GM18498 (cell line): ENCODE data around the gene S100A12.
"Not testable (repeated sequence)": the region's sequence is repeated elsewhere in the genome, so short reads cannot be mapped to it uniquely, and the experiment has no call there.

Experiments used
- ATAC-seq: cut with Tn5 transposase; IDR thresholded peaks from one replicate; pipeline ENCODE4 v1.9.1; 2021; ENCODE audit warnings: mild to moderate bottlenecking, moderate library complexity; ENCODE audit not compliant: unreplicated experiment

S100A12 gene

GRCh38 chr1:153375511-153375910 is at the start of gene S100A12:
S100A12 (minus strand) TSS chr1:153375621; CDS start chr1:153374592, 1,029 bp downstream.
- ATAC-seq, result no peak

GRCh38 chr1:153422450-153423068 is 47.1 kb upstream of the S100A12 start:
- no peak for ATAC-seq

- ATAC-seq, result no peak
Measured at GRCh38 chr1:153420306-153420705, 44.9 kb upstream of the S100A12 start.

GRCh38 chr1:153419436-153419793 is 44.0 kb upstream of the S100A12 start:
- not testable (repeated sequence) for ATAC-seq

- ATAC-seq, result not testable (repeated sequence)
Measured at GRCh38 chr1:153418758-153419435, 43.5 kb upstream of the S100A12 start.

GRCh38 chr1:153417136-153417888 is 41.9 kb upstream of the S100A12 start:
- ATAC-seq, result no peak

GRCh38 chr1:153415850-153416570 is 40.6 kb upstream of the S100A12 start, which contains the start of gene S100A7A:
S100A7A (plus strand) TSS chr1:153416520; CDS start chr1:153418083, 1,563 bp downstream.
- no peak for ATAC-seq

GRCh38 chr1:153413961-153414360 is 38.5 kb upstream of the S100A12 start:
- not testable (repeated sequence) for ATAC-seq

- not testable (repeated sequence) for ATAC-seq
Measured at GRCh38 chr1:153407274-153407673, 31.9 kb upstream of the S100A12 start.

GRCh38 chr1:153405825-153406599 is 30.6 kb upstream of the S100A12 start:
- ATAC-seq, result not testable (repeated sequence)

GRCh38 chr1:153404768-153405167 is 29.3 kb upstream of the S100A12 start:
- ATAC-seq, result no peak

- no peak for ATAC-seq
Measured at GRCh38 chr1:153404086-153404635, 28.7 kb upstream of the S100A12 start.

- ATAC-seq, result no peak
Measured at GRCh38 chr1:153403421-153404085, 28.1 kb upstream of the S100A12 start.

GRCh38 chr1:153402226-153402625 is 26.8 kb upstream of the S100A12 start:
- no peak for ATAC-seq

GRCh38 chr1:153401461-153401860 is 26.0 kb upstream of the S100A12 start:
- no peak for ATAC-seq

GRCh38 chr1:153400244-153400643 is 24.8 kb upstream of the S100A12 start:
- ATAC-seq, result no peak

- ATAC-seq, result no peak
Measured at GRCh38 chr1:153399401-153400055, 24.1 kb upstream of the S100A12 start.

GRCh38 chr1:153397924-153398651 is 22.7 kb upstream of the S100A12 start:
- no peak for ATAC-seq
